GM19397 (cell line): ENCODE results near the gene MAD2L1BP.

ENCODE experiments used
- ATAC-seq: cut with Tn5 transposase; IDR thresholded peaks from one replicate; pipeline ENCODE4 v1.9.1; 2021; ENCODE audit warnings: mild to moderate bottlenecking, moderate library complexity; ENCODE audit not compliant: unreplicated experiment

MAD2L1BP gene

GRCh38 chr6:43665376-43665775 lies 29.7 kb downstream of the MAD2L1BP start:
- no peak for ATAC-seq

GRCh38 chr6:43666196-43666920 lies 30.7 kb downstream of the MAD2L1BP start:
- ATAC-seq, result no peak

GRCh38 chr6:43667245-43668150 lies 31.9 kb downstream of the MAD2L1BP start:
- no peak for ATAC-seq

- ATAC-seq, result no peak
These were observed 32.8 kb downstream of the MAD2L1BP start for GRCh38 chr6:43668151-43669028.

DNA sequence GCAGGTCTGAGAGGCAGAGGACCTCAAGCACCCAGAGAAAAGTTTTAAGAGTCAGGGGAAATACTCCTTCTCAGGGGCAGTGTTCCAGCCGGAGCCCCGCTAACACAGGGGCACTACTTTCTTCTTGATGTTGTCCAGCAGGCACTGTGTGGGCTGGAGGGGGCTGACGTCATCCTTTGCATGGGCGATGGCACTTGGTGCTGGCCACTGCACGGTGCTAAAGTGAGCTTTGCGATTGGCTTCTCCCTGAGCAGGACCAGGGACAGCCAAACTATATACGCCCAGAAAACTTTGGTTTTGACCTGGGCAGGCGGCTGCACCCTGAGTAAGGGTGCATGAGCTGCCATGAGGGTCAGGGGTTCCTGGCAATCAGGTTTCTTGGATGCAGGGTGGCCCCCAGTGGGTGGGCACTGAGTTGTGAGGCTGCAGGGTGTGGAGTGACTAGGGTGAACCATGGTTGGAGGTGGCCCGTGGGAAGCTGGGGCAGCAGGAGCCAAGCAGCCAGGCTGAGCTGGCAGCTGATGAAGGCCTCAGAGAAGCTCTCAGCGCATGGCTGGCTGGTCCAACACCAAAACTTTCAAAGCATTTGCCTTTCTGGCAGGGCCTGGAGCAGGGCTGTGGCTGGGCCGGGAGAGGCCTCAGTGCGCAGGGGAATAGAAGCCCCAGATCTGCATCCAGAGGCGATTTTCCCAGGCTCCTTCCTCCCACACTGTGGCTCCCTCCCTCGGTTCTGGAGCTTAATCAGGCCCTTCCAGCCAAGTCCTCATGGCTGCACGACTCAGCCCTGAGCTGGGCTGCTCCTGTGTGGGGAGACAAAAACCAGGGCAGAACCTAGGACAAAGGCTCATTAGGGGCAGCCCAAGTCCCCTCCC lies 33.6 kb downstream of the MAD2L1BP start:
- ATAC-seq, result no peak

GRCh38 chr6:43669922-43670622 lies 34.4 kb downstream of the MAD2L1BP start:
- ATAC-seq, result no peak

DNA sequence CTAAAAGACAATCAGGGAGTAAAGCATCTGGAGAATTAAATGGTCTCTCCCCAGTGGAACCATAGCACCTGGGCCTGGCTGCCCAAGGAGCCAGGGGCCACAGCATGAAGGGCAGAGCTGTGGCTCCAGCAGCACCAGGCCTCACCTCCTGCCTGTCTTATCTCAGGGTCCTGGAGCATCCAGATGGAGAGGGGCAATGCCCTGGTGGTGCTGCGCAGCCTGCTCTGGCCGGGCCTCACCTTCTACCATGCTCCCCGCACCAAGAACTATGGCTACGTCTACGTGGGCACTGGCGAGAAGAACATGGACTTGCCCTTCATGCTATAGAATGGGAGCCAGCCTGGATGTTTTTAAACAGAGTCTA lies 35.0 kb downstream of the MAD2L1BP start:
- ATAC-seq, result no peak

DNA sequence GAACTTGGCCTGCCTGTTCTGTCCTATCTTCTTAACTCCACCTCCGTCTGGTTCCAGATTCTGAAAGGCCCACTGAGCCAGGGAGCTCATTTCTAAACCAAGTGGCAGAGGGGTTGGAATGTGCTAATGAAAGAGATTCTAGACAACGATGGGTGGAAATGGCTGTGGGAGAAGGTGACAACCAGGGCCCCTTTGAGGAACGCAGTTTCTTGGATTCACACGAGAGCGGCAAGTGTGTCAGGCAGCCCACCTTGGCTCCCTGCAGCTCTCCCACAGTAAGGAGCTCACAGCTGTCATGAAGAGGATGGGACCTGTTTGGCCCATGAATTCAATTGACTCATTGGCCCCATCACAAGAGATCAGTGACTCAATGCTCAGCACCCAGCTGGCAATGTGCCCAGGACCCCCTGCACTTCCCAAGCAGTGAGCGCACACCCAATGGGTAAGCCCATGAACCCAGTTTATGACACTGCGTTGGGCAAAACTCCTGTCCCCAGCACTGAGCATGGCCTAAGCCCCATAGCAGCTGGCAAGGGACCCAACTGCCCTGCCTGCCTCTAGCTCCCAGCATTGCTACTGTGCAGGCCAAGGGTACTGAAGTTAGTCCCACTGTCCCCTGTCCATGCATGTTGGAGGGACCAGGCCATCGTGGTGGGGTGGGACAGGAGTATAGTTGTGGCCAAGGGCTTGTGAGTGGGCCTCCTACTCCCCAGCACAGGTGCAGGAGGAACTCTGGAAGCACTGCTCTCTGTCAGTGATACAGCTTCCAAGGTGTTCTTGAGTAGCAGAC lies 35.6 kb downstream of the MAD2L1BP start:
- ATAC-seq, result no peak

DNA sequence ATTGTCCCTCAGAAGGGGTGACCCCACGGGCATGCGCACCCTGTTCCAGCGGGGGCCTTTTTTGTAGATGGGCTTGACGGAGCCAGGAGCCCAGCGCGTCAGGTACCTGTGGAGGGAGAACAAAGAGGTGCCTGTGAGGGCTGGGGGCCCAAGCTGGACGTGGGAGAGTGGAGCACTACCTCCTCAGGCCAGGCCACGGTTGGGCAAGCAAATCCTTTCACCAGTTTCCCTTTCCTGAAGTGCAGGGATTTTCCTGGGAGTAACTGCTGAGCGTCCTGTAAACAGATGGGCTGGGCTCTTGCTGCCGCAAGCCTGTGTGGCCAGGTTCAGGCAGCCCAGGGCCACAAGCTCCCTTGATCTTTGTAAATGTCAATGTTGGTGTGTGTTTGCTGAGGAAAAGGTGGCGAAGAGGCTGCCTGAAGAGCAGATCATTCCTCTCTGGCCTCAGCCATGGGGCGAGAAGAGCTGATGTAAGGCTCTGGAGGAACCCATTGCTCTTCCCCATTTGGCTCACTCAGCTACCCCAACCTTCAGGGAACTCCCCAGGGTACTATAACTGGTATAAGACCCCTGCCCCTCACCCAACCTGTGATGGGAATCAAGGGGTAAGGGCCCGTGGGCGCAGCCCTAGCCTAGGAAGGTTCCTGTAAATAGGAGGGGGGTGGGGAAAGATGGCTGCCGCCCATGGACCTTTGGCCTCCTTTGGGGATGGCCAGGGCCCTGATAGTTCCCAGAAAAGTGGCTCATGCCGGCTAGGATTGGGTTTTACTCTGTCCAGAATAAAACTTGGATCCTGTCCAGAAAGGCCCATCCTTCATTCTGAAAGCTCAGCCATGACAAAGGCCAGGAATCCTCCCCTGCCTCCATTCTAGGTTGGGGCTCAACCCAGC lies 36.4 kb downstream of the MAD2L1BP start:
- ATAC-seq, result no peak

GRCh38 chr6:43673444-43674084 lies 37.9 kb downstream of the MAD2L1BP start:
- ATAC-seq, result no peak

GRCh38 chr6:43674291-43674690 lies 38.7 kb downstream of the MAD2L1BP start:
- no peak for ATAC-seq

DNA sequence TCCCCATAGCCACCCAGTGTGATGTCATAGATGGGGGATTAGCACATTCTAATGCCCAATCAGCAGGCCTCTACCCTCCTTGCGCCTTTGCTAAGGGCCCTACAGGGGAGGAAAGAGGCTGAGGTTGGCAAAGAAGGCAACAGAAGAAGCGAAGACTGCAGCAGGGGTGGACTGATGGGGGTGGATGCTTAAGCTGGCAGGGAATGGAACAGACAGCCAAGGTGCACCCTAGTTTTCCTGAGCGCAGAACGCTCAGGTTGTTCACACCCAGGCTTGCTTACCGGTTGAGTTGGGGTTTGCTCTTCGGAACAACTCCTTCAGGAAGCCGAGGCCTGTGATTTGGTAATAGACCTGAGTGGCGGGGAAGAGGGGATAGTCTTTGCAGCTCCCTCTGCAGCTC lies 39.3 kb downstream of the MAD2L1BP start:
- no peak for ATAC-seq

- ATAC-seq, result no peak
These were observed 41.4 kb downstream of the MAD2L1BP start for GRCh38 chr6:43676962-43677606.

GRCh38 chr6:43677759-43678158 lies 42.1 kb downstream of the MAD2L1BP start:
- ATAC-seq, result no peak

DNA sequence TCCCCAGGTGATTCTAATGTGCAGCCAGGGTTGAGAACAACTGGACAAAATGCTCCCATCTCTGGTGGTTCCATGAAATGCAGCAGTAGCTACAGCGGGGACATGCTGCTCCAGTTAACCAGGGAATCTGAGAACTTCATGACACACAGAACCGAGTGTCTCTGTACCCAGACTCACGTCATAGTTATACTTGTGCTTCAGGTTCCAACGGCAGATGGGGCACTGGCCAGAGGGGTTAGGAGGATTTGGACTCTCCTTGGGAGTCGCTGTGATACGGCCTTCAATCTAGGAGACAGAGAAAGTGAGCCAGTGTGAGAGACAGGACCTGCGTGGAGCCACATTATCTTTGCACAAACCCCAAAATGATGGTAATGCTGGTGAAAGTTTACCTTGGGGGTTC lies 42.7 kb downstream of the MAD2L1BP start:
- no peak for ATAC-seq

DNA sequence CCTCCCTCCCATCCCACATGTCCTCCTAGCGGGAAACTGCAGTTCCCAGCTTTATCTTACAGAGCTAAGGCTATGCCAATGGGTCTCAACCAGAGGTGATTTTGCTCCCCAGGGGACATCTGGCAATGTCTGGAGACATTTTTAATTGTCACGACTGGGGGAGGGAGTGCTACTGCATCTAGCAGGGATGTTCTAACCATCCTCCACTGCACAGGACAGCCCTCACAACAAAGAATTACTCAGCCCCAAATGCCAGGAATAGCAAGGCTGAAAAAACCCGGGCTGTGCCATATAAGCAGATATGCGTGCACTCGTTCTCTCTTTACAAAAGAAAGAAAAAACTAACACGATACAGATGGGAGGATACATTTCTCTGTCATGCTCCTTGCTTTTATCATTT lies 43.4 kb downstream of the MAD2L1BP start:
- no peak for ATAC-seq
